ENCODE results near the gene PIP4K2A. TPM values are rescaled to one million over a fixed set of nuclear protein-coding genes. Genes with fewer than 3 reads are reported as not detected.

Gene PIP4K2A
- total and polyA plus RNA-seq, 2 experiments from 2014 or later = 39.9 to 40.1 TPM

DNA sequence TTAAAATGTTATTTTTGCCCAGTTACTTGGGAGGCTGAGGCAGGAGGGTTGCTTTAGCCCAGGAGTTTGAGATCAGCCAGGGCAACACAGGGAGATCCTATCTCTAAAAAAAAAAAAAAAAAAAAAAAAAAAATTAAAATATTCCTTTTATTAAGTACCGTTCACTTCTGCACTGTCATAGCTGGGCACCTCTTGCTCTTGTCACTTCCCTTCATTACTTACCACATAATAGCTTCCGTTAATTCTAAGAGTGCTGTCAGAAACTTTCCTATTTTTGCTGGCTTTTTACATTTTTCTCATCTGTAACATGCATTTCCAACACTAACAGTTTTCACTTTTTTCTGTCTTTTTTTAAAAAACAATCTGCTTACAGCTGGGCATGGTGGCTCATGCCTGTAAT, 132.9 kb downstream of the PIP4K2A start:
- H3K4me1 Mint-ChIP-seq = peaks cover 2% of the 10 kb centered on the region; the same call in 1 of the 3 replicates
- H3K4me2 ChIP-seq = no peak overlapping the region

GRCh38 chr10:22580711-22581110, 133.7 kb downstream of the PIP4K2A start:
- Histone ChIP-seq H3F3A (replicated peaks; ENCODE audit: low read depth) (no peaks in the 10 kb centered on the region), H3K4me3 (no peak overlapping the region), H3K4me2 (no peak overlapping the region), H3K9me2 (ENCODE audit: insufficient read depth) (no peaks in the 10 kb centered on the region), H2AFZ (no peak overlapping the region), H4K20me1 (replicated peaks; ENCODE audit: insufficient read depth) (peaks cover 13% of the 10 kb centered on the region), H3K36me3 (ENCODE audit: insufficient read depth) (no peaks in the 10 kb centered on the region; the same call in 1 of the 2 replicates), H3K27me3 (ENCODE audit: insufficient read depth) (no peaks in the 10 kb centered on the region), H3K27ac (ENCODE audit: low read depth) (no peak overlapping the region), H3K4me1 (ENCODE audit: insufficient read depth) (0 out of 2 replicates have a peak, but pooled peaks cover 7% of the 10 kb centered on the region), H3K79me2 (replicated peaks; ENCODE audit: insufficient read depth) (peaks cover 3% of the 10 kb centered on the region; the same call in 1 of the 2 replicates)
- no peak overlapping the region for H3K4me3 Mint-ChIP-seq
- H3K4me1 Mint-ChIP-seq = no peaks in the 10 kb centered on the region
- no peak overlapping the region; the same call in 1 of the 2 replicates for H3K27ac Mint-ChIP-seq
- H3K36me3 Mint-ChIP-seq (ENCODE audit: low read depth) = peaks cover 26% of the 10 kb centered on the region
- no peak for DNase-seq (ENCODE audit: low spot score)
- no peaks in the 10 kb centered on the region for H3K9me3 Mint-ChIP-seq
- ATAC-seq = no peak
- peaks cover 5% of the 10 kb centered on the region for H3K27me3 Mint-ChIP-seq (ENCODE audit: insufficient read depth, low read depth, poor library complexity)
- TF ChIP-seq EZH2phosphoT487 (IDR thresholded peaks at IDR 0.05; ENCODE audit: unreplicated experiment) = no peak
- no peak for TF ChIP-seq ZNF331 (CRISPR knock-in tag; IDR thresholded peaks at IDR 0.05; ENCODE audit: low read depth)
- TF ChIP-seq POLR2AphosphoS5 (IDR thresholded peaks at IDR 0.05; ENCODE audit: low read depth) = no peak
- TF ChIP-seq ZNF462 (CRISPR knock-in tag; IDR thresholded peaks at IDR 0.05) = no peak
- no peak for TF ChIP-seq NANOG (IDR thresholded peaks at IDR 0.05; ENCODE audit: borderline replicate concordance)
- TF ChIP-seq STAT1 (IDR thresholded peaks at IDR 0.05; ENCODE audit: unreplicated experiment) = no peak
- no peak for TF ChIP-seq CREB1 (CRISPR knock-in tag; IDR thresholded peaks at IDR 0.05; ENCODE audit: low read depth)
- no peak for TF ChIP-seq JUNB (IDR thresholded peaks at IDR 0.05; ENCODE audit: unreplicated experiment)
- TF ChIP-seq ZNF114 (CRISPR knock-in tag; IDR thresholded peaks at IDR 0.05) = no peak
- TF ChIP-seq, protein P1, sequence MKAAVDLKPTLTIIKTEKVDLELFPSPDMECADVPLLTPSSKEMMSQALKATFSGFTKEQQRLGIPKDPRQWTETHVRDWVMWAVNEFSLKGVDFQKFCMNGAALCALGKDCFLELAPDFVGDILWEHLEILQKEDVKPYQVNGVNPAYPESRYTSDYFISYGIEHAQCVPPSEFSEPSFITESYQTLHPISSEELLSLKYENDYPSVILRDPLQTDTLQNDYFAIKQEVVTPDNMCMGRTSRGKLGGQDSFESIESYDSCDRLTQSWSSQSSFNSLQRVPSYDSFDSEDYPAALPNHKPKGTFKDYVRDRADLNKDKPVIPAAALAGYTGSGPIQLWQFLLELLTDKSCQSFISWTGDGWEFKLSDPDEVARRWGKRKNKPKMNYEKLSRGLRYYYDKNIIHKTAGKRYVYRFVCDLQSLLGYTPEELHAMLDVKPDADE (IDR thresholded peaks at IDR 0.05) = no peak
- no peak for TF ChIP-seq EZH2 (IDR thresholded peaks at IDR 0.05; ENCODE audit: low read depth, unreplicated experiment)

More for the DNA sequence above, 132.9 kb downstream of the PIP4K2A start:
- H3K36me3 Mint-ChIP-seq (ENCODE audit: low read depth) = peaks cover 26% of the 10 kb centered on the region
- ATAC-seq (no peak), DNase-seq (ENCODE audit: low spot score) (no peak)
- Histone ChIP-seq H3K4me3 (no peak overlapping the region), H3K9me2 (ENCODE audit: insufficient read depth) (no peaks in the 10 kb centered on the region), H2AFZ (no peak overlapping the region), H3K27me3 (ENCODE audit: insufficient read depth) (no peaks in the 10 kb centered on the region), H3F3A (replicated peaks; ENCODE audit: low read depth) (no peaks in the 10 kb centered on the region), H3K27ac (ENCODE audit: low read depth) (no peak overlapping the region), H4K20me1 (replicated peaks; ENCODE audit: insufficient read depth) (peaks cover 13% of the 10 kb centered on the region), H3K4me1 (ENCODE audit: insufficient read depth) (0 out of 2 replicates have a peak, but pooled peaks cover 7% of the 10 kb centered on the region), H3K36me3 (ENCODE audit: insufficient read depth) (no peaks in the 10 kb centered on the region; the same call in 1 of the 2 replicates), H3K79me2 (replicated peaks; ENCODE audit: insufficient read depth) (peaks cover 3% of the 10 kb centered on the region; the same call in 1 of the 2 replicates)
- peaks cover 5% of the 10 kb centered on the region for H3K27me3 Mint-ChIP-seq (ENCODE audit: insufficient read depth, low read depth, poor library complexity)
- H3K9me3 Mint-ChIP-seq = no peaks in the 10 kb centered on the region
- no peak overlapping the region for H3K4me3 Mint-ChIP-seq
- TF ChIP-seq ZNF331 (CRISPR knock-in tag; IDR thresholded peaks at IDR 0.05; ENCODE audit: low read depth) = no peak
- TF ChIP-seq, protein P2, sequence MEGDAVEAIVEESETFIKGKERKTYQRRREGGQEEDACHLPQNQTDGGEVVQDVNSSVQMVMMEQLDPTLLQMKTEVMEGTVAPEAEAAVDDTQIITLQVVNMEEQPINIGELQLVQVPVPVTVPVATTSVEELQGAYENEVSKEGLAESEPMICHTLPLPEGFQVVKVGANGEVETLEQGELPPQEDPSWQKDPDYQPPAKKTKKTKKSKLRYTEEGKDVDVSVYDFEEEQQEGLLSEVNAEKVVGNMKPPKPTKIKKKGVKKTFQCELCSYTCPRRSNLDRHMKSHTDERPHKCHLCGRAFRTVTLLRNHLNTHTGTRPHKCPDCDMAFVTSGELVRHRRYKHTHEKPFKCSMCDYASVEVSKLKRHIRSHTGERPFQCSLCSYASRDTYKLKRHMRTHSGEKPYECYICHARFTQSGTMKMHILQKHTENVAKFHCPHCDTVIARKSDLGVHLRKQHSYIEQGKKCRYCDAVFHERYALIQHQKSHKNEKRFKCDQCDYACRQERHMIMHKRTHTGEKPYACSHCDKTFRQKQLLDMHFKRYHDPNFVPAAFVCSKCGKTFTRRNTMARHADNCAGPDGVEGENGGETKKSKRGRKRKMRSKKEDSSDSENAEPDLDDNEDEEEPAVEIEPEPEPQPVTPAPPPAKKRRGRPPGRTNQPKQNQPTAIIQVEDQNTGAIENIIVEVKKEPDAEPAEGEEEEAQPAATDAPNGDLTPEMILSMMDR (conservative IDR thresholded peaks at IDR 0.05; ENCODE audit: low read depth in 2 of 2) = no peak
- H3K27ac Mint-ChIP-seq = no peak overlapping the region
